Measurements from ENCODE around the gene FTO.

Gene FTO

GRCh38 chr16:53703590-53704444, at the start of gene FTO, which contains the start of gene RPGRIP1L:
TSS of gene FTO (plus strand) at chr16:53704156.
TSS of gene RPGRIP1L (minus strand) at chr16:53703859. CDS start at chr16:53700723, 3,136 bp downstream.
- DNase-seq (ENCODE audit: low spot score), result peak; percentile 94
- no peak for TF ChIP-seq CTCF (IDR thresholded peaks at IDR 0.05; ENCODE audit: extremely low read depth, missing control alignments)

- TF ChIP-seq CTCF (IDR thresholded peaks at IDR 0.05; ENCODE audit: extremely low read depth, missing control alignments), result no peak
- DNase-seq (ENCODE audit: low spot score), result peak; percentile 8
These were observed 49.0 kb upstream of the FTO start for GRCh38 chr16:53654946-53655345.

GRCh38 chr16:53662072-53662471, 41.9 kb upstream of the FTO start:
- no peak for TF ChIP-seq CTCF (IDR thresholded peaks at IDR 0.05; ENCODE audit: extremely low read depth, missing control alignments)
- DNase-seq (ENCODE audit: low spot score), result no peak

- peak; percentile 11 for DNase-seq (ENCODE audit: low spot score)
- no peak for TF ChIP-seq CTCF (IDR thresholded peaks at IDR 0.05; ENCODE audit: extremely low read depth, missing control alignments)
These were observed 39.1 kb upstream of the FTO start for GRCh38 chr16:53664724-53665345.

GRCh38 chr16:53666786-53667415, 37.1 kb upstream of the FTO start:
- no peak for DNase-seq (ENCODE audit: low spot score)
- TF ChIP-seq CTCF (IDR thresholded peaks at IDR 0.05; ENCODE audit: extremely low read depth, missing control alignments), result no peak

- DNase-seq (ENCODE audit: low spot score), result no peak
- no peak for TF ChIP-seq CTCF (IDR thresholded peaks at IDR 0.05; ENCODE audit: extremely low read depth, missing control alignments)
These were observed 35.1 kb upstream of the FTO start for GRCh38 chr16:53668869-53669268.

GRCh38 chr16:53672461-53672860, 31.5 kb upstream of the FTO start:
- no peak for DNase-seq (ENCODE audit: low spot score)
- TF ChIP-seq CTCF (IDR thresholded peaks at IDR 0.05; ENCODE audit: extremely low read depth, missing control alignments), result no peak

Measured in GM20000 (cell line).